Measurements from ENCODE around the gene SH3RF1.

SH3RF1 gene

DNA sequence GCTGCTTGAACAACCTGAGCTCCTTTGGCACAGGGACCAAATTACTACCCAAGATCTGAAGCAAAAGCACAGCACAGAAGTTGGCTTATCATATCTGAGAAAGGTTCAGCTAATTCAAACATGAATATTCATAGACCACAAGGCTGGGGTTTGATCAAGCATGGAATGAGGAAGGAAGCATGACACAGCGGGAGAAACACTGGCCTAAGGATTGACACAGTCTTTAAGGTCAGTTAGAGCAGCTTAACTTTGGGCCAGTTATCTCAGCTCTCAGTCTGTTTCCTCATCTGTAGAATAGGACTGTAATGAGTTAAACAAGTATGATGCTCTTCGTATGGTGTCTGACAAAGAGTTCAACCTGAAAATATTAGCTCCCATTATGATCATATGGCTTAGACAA, 172.2 kb downstream of the SH3RF1 start:
- peak overlapping the region; percentile 9 for H3K4me2 ChIP-seq (ENCODE audit: low read length)
- peaks cover 19% of the 10 kb centered on the region for H3K4me1 ChIP-seq (ENCODE audit: control insufficient read depth, low read length)
- no peaks in the 10 kb centered on the region for H3K9me3 ChIP-seq (ENCODE audit: control insufficient read depth, insufficient read depth, low read length)
- H3K27me3 ChIP-seq (ENCODE audit: control insufficient read depth, low read length) = no peaks in the 10 kb centered on the region
- H3K9me2 ChIP-seq (replicated peaks; ENCODE audit: control insufficient read depth, low read length) = no peaks in the 10 kb centered on the region
- no peak overlapping the region for H3K27ac ChIP-seq (ENCODE audit: low read depth, low read length)
- no peaks in the 10 kb centered on the region for H3F3A ChIP-seq (ENCODE audit: control insufficient read depth, insufficient read depth)
- no peaks in the 10 kb centered on the region for H3K36me3 ChIP-seq (ENCODE audit: control insufficient read depth, low read length)
- no peaks in the 10 kb centered on the region for H4K20me1 ChIP-seq (ENCODE audit: control insufficient read depth, insufficient read depth, low read depth, low read length)
- H3K4me3 ChIP-seq (ENCODE audit: low read length) = no peak overlapping the region
- no peaks in the 10 kb centered on the region for H3K79me2 ChIP-seq (ENCODE audit: control insufficient read depth, low read length)
- TF ChIP-seq EZH2phosphoT487 (IDR thresholded peaks at IDR 0.05; ENCODE audit: borderline replicate concordance, low read length) = no peak
- TF ChIP-seq, protein P1, sequence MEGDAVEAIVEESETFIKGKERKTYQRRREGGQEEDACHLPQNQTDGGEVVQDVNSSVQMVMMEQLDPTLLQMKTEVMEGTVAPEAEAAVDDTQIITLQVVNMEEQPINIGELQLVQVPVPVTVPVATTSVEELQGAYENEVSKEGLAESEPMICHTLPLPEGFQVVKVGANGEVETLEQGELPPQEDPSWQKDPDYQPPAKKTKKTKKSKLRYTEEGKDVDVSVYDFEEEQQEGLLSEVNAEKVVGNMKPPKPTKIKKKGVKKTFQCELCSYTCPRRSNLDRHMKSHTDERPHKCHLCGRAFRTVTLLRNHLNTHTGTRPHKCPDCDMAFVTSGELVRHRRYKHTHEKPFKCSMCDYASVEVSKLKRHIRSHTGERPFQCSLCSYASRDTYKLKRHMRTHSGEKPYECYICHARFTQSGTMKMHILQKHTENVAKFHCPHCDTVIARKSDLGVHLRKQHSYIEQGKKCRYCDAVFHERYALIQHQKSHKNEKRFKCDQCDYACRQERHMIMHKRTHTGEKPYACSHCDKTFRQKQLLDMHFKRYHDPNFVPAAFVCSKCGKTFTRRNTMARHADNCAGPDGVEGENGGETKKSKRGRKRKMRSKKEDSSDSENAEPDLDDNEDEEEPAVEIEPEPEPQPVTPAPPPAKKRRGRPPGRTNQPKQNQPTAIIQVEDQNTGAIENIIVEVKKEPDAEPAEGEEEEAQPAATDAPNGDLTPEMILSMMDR (IDR thresholded peaks at IDR 0.05; ENCODE audit: low read depth, low read length, poor library complexity, severe bottlenecking) = no peak

DNA sequence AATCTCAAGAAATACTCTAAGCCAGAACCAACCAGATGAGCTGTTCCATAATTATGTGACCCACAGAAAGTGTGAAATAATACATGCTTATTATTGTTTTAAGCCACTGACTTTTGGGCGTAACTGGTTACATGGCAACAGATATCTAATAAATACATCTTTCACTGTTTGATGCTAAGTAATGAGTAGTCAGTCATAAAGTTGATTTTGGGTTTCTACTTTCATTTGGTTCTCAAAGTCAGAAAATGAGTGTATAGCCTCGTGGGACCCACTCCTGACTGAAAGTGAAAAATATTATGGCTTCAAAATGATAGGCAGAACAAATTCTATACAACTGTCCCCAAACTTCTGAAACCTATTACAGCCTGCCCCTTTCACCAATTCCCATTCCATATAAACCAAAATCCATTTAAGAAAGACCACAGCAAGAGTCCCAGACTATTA, 172.7 kb downstream of the SH3RF1 start:
- Histone ChIP-seq H3K9me2 (replicated peaks; ENCODE audit: control insufficient read depth, low read length) (no peaks in the 10 kb centered on the region), H3K4me2 (ENCODE audit: low read length) (peak overlapping the region; percentile 9), H3F3A (ENCODE audit: control insufficient read depth, insufficient read depth) (no peaks in the 10 kb centered on the region), H4K20me1 (ENCODE audit: control insufficient read depth, insufficient read depth, low read depth, low read length) (no peaks in the 10 kb centered on the region), H3K4me3 (ENCODE audit: low read length) (no peak overlapping the region), H3K27ac (ENCODE audit: low read depth, low read length) (no peak overlapping the region), H3K36me3 (ENCODE audit: control insufficient read depth, low read length) (no peaks in the 10 kb centered on the region), H3K79me2 (ENCODE audit: control insufficient read depth, low read length) (no peaks in the 10 kb centered on the region), H3K9me3 (ENCODE audit: control insufficient read depth, insufficient read depth, low read length) (no peaks in the 10 kb centered on the region), H3K4me1 (ENCODE audit: control insufficient read depth, low read length) (peaks cover 24% of the 10 kb centered on the region), H3K27me3 (ENCODE audit: control insufficient read depth, low read length) (no peaks in the 10 kb centered on the region)
- TF ChIP-seq EZH2phosphoT487 (IDR thresholded peaks at IDR 0.05; ENCODE audit: borderline replicate concordance, low read length) = no peak
- TF ChIP-seq, protein P1 (IDR thresholded peaks at IDR 0.05; ENCODE audit: low read depth, low read length, poor library complexity, severe bottlenecking) = no peak

DNA sequence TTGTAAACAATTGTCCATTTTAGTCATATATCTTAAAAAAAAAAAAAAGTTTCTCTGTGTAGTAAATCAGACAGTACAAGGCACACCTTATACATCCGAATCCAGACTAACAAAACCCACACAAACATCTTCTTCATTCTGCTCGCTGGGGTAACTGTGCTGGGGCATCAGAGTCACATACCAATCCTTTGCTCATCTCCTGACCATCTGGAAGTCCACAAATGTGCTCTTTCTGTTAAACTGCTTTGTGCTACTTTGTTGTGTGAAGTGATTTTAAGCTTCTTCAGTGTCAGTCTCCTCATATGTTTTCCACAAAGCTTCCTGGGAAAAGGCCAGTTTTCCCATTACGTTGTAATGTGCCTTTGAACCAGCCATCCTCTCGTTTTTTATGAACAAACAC, 174.5 kb downstream of the SH3RF1 start:
- H3K4me3 ChIP-seq (ENCODE audit: low read length) = no peak overlapping the region
- no peaks in the 10 kb centered on the region for H3K9me3 ChIP-seq (ENCODE audit: control insufficient read depth, insufficient read depth, low read length)
- H3K79me2 ChIP-seq (ENCODE audit: control insufficient read depth, low read length) = no peaks in the 10 kb centered on the region
- peaks cover 25% of the 10 kb centered on the region for H3K4me1 ChIP-seq (ENCODE audit: control insufficient read depth, low read length)
- no peaks in the 10 kb centered on the region for H3F3A ChIP-seq (ENCODE audit: control insufficient read depth, insufficient read depth)
- no peak overlapping the region for H3K4me2 ChIP-seq (ENCODE audit: low read length)
- H4K20me1 ChIP-seq (ENCODE audit: control insufficient read depth, insufficient read depth, low read depth, low read length) = no peaks in the 10 kb centered on the region
- H3K27me3 ChIP-seq (ENCODE audit: control insufficient read depth, low read length) = no peaks in the 10 kb centered on the region
- H3K36me3 ChIP-seq (ENCODE audit: control insufficient read depth, low read length) = no peaks in the 10 kb centered on the region
- H3K9me2 ChIP-seq (replicated peaks; ENCODE audit: control insufficient read depth, low read length) = no peaks in the 10 kb centered on the region
- TF ChIP-seq EZH2phosphoT487 (IDR thresholded peaks at IDR 0.05; ENCODE audit: borderline replicate concordance, low read length) = no peak
- TF ChIP-seq, protein P1 (IDR thresholded peaks at IDR 0.05; ENCODE audit: low read depth, low read length, poor library complexity, severe bottlenecking) = no peak
- H3K27ac ChIP-seq (ENCODE audit: low read depth, low read length) = no peak overlapping the region

Measured in DOHH2 (cell line).